GM10266 (cell line): ENCODE results near the gene CCDC182.
A peak's percentile ranks its signal among the peaks of the same experiment; 100 is the strongest.

Source experiments
- DNase-seq: peaks from one replicate; pipeline ENCODE4 v3.0.0; 2012; ENCODE audit errors: extremely low spot score
- CTCF ChIP-seq: IDR thresholded peaks from 2 replicates; pipeline ENCODE4 v1.5.1; 2012; ENCODE audit warnings: mild to moderate bottlenecking, low read depth; ENCODE audit not compliant: control insufficient read depth, insufficient read depth; ENCODE audit errors: missing control alignments

CCDC182 gene

GRCh38 chr17:57727630-57728175 lies 17.4 kb downstream of the CCDC182 start:
- no peak for DNase-seq

GRCh38 chr17:57726838-57727237 lies 18.3 kb downstream of the CCDC182 start:
- no peak for DNase-seq
- no peak for TF ChIP-seq CTCF

More at GRCh38 chr17:57727630-57728175, 17.4 kb downstream of the CCDC182 start:
- TF ChIP-seq CTCF = no peak

GRCh38 chr17:57726213-57726790 lies 18.8 kb downstream of the CCDC182 start:
- no peak for TF ChIP-seq CTCF
- no peak for DNase-seq

- no peak for TF ChIP-seq CTCF
- no peak for DNase-seq
Measured at GRCh38 chr17:57724729-57725125, 20.4 kb downstream of the CCDC182 start.

GRCh38 chr17:57724026-57724728 lies 20.9 kb downstream of the CCDC182 start:
- no peak for TF ChIP-seq CTCF
- peak; percentile 18 for DNase-seq

GRCh38 chr17:57723427-57724025 lies 21.6 kb downstream of the CCDC182 start:
- TF ChIP-seq CTCF = no peak
- DNase-seq = no peak

GRCh38 chr17:57722704-57723043 lies 22.4 kb downstream of the CCDC182 start:
- no peak for TF ChIP-seq CTCF
- DNase-seq = no peak
